ENCODE results near the gene SNRNP70.

GRCh38 chr19:49155820-49156346 lies 70.6 kb downstream of the SNRNP70 start:
- TF ChIP-seq ZFP3 (CRISPR knock-in tag; IDR thresholded peaks at IDR 0.05) (no peak), SNAI2 (CRISPR knock-in tag; IDR thresholded peaks at IDR 0.05) (no peak), POU6F1 (CRISPR knock-in tag; IDR thresholded peaks at IDR 0.05; ENCODE audit: borderline replicate concordance, low read depth) (no peak), TOX (CRISPR knock-in tag; IDR thresholded peaks at IDR 0.05; ENCODE audit: borderline replicate concordance) (no peak), ARNTL (CRISPR knock-in tag; IDR thresholded peaks at IDR 0.05; ENCODE audit: borderline replicate concordance, low read depth) (no peak), TSHZ2 (CRISPR knock-in tag; IDR thresholded peaks at IDR 0.05) (no peak), TCF4 (CRISPR knock-in tag; IDR thresholded peaks at IDR 0.05; ENCODE audit: borderline replicate concordance) (no peak), RARB (CRISPR knock-in tag; IDR thresholded peaks at IDR 0.05) (no peak), OSR1 (CRISPR knock-in tag; IDR thresholded peaks at IDR 0.05) (no peak), PATZ1 (CRISPR knock-in tag; IDR thresholded peaks at IDR 0.05; ENCODE audit: borderline replicate concordance) (no peak), PPARA (CRISPR knock-in tag; IDR thresholded peaks at IDR 0.05; ENCODE audit: borderline replicate concordance) (no peak), ZFP30 (CRISPR knock-in tag; IDR thresholded peaks at IDR 0.05) (no peak), GLIS3 (CRISPR knock-in tag; IDR thresholded peaks at IDR 0.05) (no peak)

Data from SK-N-SH treated with all-trans-retinoic acid at 6 μM for 48 hours (cell line).